HG03439 (cell line): Measurements from ENCODE around the gene GNB4.

Source experiments
- ATAC-seq: cut with Tn5 transposase; IDR thresholded peaks from one replicate; pipeline ENCODE4 v1.9.1; 2021; ENCODE audit warnings: mild to moderate bottlenecking, moderate library complexity; ENCODE audit not compliant: unreplicated experiment

The GNB4 gene

GRCh38 chr3:179373938-179374337 is 77.3 kb downstream of the GNB4 start:
- no peak for ATAC-seq

- no peak for ATAC-seq
Measured at GRCh38 chr3:179369621-179370020, 81.6 kb downstream of the GNB4 start.

- ATAC-seq: no peak
Measured at GRCh38 chr3:179363332-179363731, 87.9 kb downstream of the GNB4 start.

- ATAC-seq: no peak
Measured at GRCh38 chr3:179355996-179356395, 95.3 kb downstream of the GNB4 start.

- ATAC-seq: peak; percentile 60
Measured at GRCh38 chr3:179348325-179349013, 102.8 kb downstream of the GNB4 start.

GRCh38 chr3:179347345-179348194 is 103.7 kb downstream of the GNB4 start, which contains the start of gene MFN1:
TSS of gene MFN1 (plus strand) at chr3:179347709. CDS start at chr3:179348852, 1,143 bp downstream.
- peak; percentile 94 for ATAC-seq
